ENCODE results near the gene LYPLAL1. TPM values are rescaled to one million over a fixed set of nuclear protein-coding genes. Genes with fewer than 3 reads are reported as not detected.

LYPLAL1 gene
- total and polyA plus RNA-seq, 2 of the 4 experiments (the other 2 are of a cell fraction): 4.8 to 7.5 TPM

- no peaks in the 10 kb centered on the region for H3K36me3 ChIP-seq (ENCODE audit: control insufficient read depth, insufficient read depth, low read length)
- no peak overlapping the region for H2BK5ac ChIP-seq (ENCODE audit: low read depth, low read length, poor library complexity, severe bottlenecking)
- no peaks in the 10 kb centered on the region for H3K27me3 ChIP-seq (ENCODE audit: control insufficient read depth, insufficient read depth, low read length)
- H2BK20ac ChIP-seq (ENCODE audit: low read depth, low read length): no peak overlapping the region
- no peak overlapping the region for H3K27ac ChIP-seq (ENCODE audit: insufficient read depth, low read length)
- no peak overlapping the region for H2AFZ ChIP-seq (replicated peaks; ENCODE audit: low read length, poor library complexity)
- ChIA-PET POLR2A (ENCODE audit: unreplicated experiment) (no interaction called here), CTCF (no interaction called here)
- intact Hi-C loops (cut with micrococcal nuclease) (loop anchor here (5.0 to 10.0 kb wide), 5 partner anchors 208 to 872 kb away; no protein-coding TSS in a partner anchor), in situ Hi-C loops (cut with MboI; ENCODE audit: low sequenced_read_pairs) (loop anchor here (10.0 kb wide), 2 partner anchors 178 to 358 kb away; no protein-coding TSS in a partner anchor), dilution Hi-C loops (cut with HindIII; ENCODE audit: low sequenced_read_pairs, unreplicated experiment) (no loop called here)
- no peaks in the 10 kb centered on the region for H3K9me3 ChIP-seq (ENCODE audit: control insufficient read depth, insufficient read depth, low read length)
- H3K56ac ChIP-seq (ENCODE audit: extremely low read depth, insufficient read depth, low read length): no peak overlapping the region
- H2BK120ac ChIP-seq (ENCODE audit: low read depth, low read length): no peak overlapping the region
- H4K8ac ChIP-seq (ENCODE audit: low read depth in 2 of 2, low read length in 2 of 2): no peak overlapping the region
- no CpG with 5 or more reads among the region's 2 CpGs for WGBS, 2 experiments (ENCODE audit: extremely low coverage in 2 of 2, insufficient read length in 1 of 2)
- no peak overlapping the region for H3K4ac ChIP-seq (ENCODE audit: low read depth, low read length)
- no peak overlapping the region for H3K23ac ChIP-seq (ENCODE audit: low read depth, low read length)
- H2BK15ac ChIP-seq (ENCODE audit: low read depth, low read length): no peak overlapping the region
- DNase-seq (no peak), ATAC-seq (ENCODE audit: low read depth) (no peak)
- no peak overlapping the region for H2AK5ac ChIP-seq (ENCODE audit: low read depth, low read length)
- TF ChIP-seq CEBPB (IDR thresholded peaks at IDR 0.05; ENCODE audit: low read depth, low read length) (no peak), USF2 (IDR thresholded peaks at IDR 0.05; ENCODE audit: low read depth, low read length) (no peak), NFE2L2 (IDR thresholded peaks at IDR 0.05; ENCODE audit: low read depth, low read length) (no peak), BHLHE40 (IDR thresholded peaks at IDR 0.05; ENCODE audit: low read depth, low read length) (no peak), SMC3 (IDR thresholded peaks at IDR 0.05; ENCODE audit: low read depth, low read length) (no peak), RAD21 (IDR thresholded peaks at IDR 0.05; ENCODE audit: low read length) (no peak), POLR2A (IDR thresholded peaks at IDR 0.05; ENCODE audit: low read depth, low read length) (no peak), MAZ (IDR thresholded peaks at IDR 0.05; ENCODE audit: borderline replicate concordance, low read depth, low read length) (no peak), MAFK (IDR thresholded peaks at IDR 0.05; ENCODE audit: low read depth, low read length) (no peak), CTCF (conservative IDR thresholded peaks at IDR 0.05; ENCODE audit: low read depth, low read length) (no peak), RFX5 (IDR thresholded peaks at IDR 0.05; ENCODE audit: low read depth, low read length) (no peak), ELK1 (IDR thresholded peaks at IDR 0.05; ENCODE audit: borderline replicate concordance, low read depth, low read length) (no peak), FOS (IDR thresholded peaks at IDR 0.05; ENCODE audit: low read depth, low read length) (no peak), CHD1 (IDR thresholded peaks at IDR 0.05; ENCODE audit: low read depth, low read length) (no peak), RCOR1 (IDR thresholded peaks at IDR 0.05; ENCODE audit: insufficient replicate concordance, low read length) (no peak), MXI1 (IDR thresholded peaks at IDR 0.05; ENCODE audit: borderline replicate concordance, low read depth, low read length) (no peak)
- H3K79me1 ChIP-seq (ENCODE audit: low read depth in 1 of 2, low read length in 2 of 2): peaks cover 3% of the 10 kb centered on the region in 2 experiments; a peak in 1 of 4 replicates
- H3K9me1 ChIP-seq (ENCODE audit: insufficient read depth, low read length): peaks cover 3% of the 10 kb centered on the region; the same call in 1 of the 2 replicates
- peaks cover 2% of the 10 kb centered on the region for H3K4me1 ChIP-seq (ENCODE audit: control insufficient read depth, insufficient read depth, low read length)
- no peak overlapping the region for H3K4me3 ChIP-seq (ENCODE audit: insufficient read depth, low read depth, low read length)
- H4K20me1 ChIP-seq (ENCODE audit: insufficient read depth, low read length): no peaks in the 10 kb centered on the region
- H2AK9ac ChIP-seq (replicated peaks; ENCODE audit: low read depth, low read length, poor library complexity): no peak overlapping the region
- H4K5ac ChIP-seq (ENCODE audit: low read depth, low read length): no peak overlapping the region
- no peak overlapping the region for H3K14ac ChIP-seq (replicated peaks; ENCODE audit: low read depth, low read length)
- no peak overlapping the region for H3K4me2 ChIP-seq (ENCODE audit: low read depth, low read length)
- no peak overlapping the region for H3K18ac ChIP-seq (ENCODE audit: low read depth, low read length)
- BruUV-seq (replicated peaks): no TSS peak
- H3K9ac ChIP-seq (ENCODE audit: low read depth, low read length): no peak overlapping the region
- no peak overlapping the region for H4K91ac ChIP-seq (ENCODE audit: insufficient read depth, low read depth, low read length)
Observed at GRCh38 chr1:219206350-219206749, 32.7 kb downstream of the LYPLAL1 start.

All from IMR-90 (cell line).